HCT116 (cell line): ENCODE results near the gene GRHL1. TPM values are rescaled to one million over a fixed set of nuclear protein-coding genes. Genes with fewer than 3 reads are reported as not detected.
A peak's percentile ranks its signal among the peaks of the same experiment; 100 is the strongest.

ENCODE experiments used
- ATAC-seq: fragments of 200-7000 bp; cut with Tn5 transposase; 2 replicates; pipeline ENCODE4 v1.9.1; 2020; ENCODE audit warnings: mild to moderate bottlenecking, moderate library complexity
- BruUV-seq: library from RNA; stranded (reverse); fragments of 400-500 nt; replicated peaks from 2 replicates; lab custom pipeline; 2021; lab: Mats Ljungman, UMichigan
- CTCF ChIA-PET: fragments of 300-600 bp; sonication (Branson Sonifier 250); formaldehyde crosslinking; loops from one replicate; lab custom pipeline; 2021; ENCODE audit warnings: antibody characterized with exemption; lab: Charles Lee
- POLR2A ChIA-PET: fragments of 300-600, 350-600 bp; sonication (Branson Sonifier 250); formaldehyde crosslinking; loops from one replicate; lab custom pipeline; 2021; ENCODE audit warnings: antibody characterized with exemption; lab: Charles Lee
- RAD21 ChIA-PET, 2 experiments: fragments of 300-600 bp; sonication (Branson Sonifier 250); formaldehyde crosslinking; loops; one replicate each; lab custom pipeline; 2023; ENCODE audit warnings: low total read pairs in 2 of 2; ENCODE audit not compliant: uncharacterized antibody in 2 of 2, unreplicated experiment in 2 of 2, low non-redundant PET in 1 of 2; lab: Charles Lee
- DNase-seq: peaks from one replicate; pipeline ENCODE4 v3.0.0-alpha.2; 2010; ENCODE audit warnings: low read depth, low spot score
- H2AFZ ChIP-seq: fragments of 200-600 bp; shearing (Covaris generic), sonication (generic); 2 replicates; pipeline ENCODE4 v1.6.1; 2017; ENCODE audit warnings: low read depth, mixed run types, mixed read lengths, antibody characterized with exemption, low read length; ENCODE audit not compliant: poor library complexity, severe bottlenecking
- H3K27ac ChIP-seq: 2 replicates; pipeline ENCODE4 v1.5.1; 2012; ENCODE audit warnings: low read depth, low read length
- H3K27me3 ChIP-seq: fragments of 200-600 bp; sonication (generic); 2 replicates; pipeline ENCODE4 v1.6.1; 2016; ENCODE audit warnings: mixed run types, low read length, mixed read lengths; ENCODE audit not compliant: insufficient read depth
- H3K36me3 ChIP-seq, 2 experiments: fragments of 200-500 bp in 1 of 2; fragments of 200-600 bp in 1 of 2; sonication (Bioruptor generic) in 1 of 2; sonication (generic) in 1 of 2; 2 replicates each; pipeline versions ENCODE4 v1.5.1 to v1.6.1; 2014 to 2016; ENCODE audit warnings: low read length in 2 of 2, inconsistent platforms in 1 of 2, mixed read lengths in 1 of 2, mixed run types in 1 of 2; ENCODE audit not compliant: insufficient read depth in 2 of 2, control insufficient read depth in 1 of 2
- H3K4me1 ChIP-seq, 2 experiments: fragments of 200-600 bp in 1 of 2; sonication (generic) in 1 of 2; 2 replicates each; pipeline versions ENCODE4 v1.5.1 to v1.6.1; 2012 to 2017; ENCODE audit warnings: low read length in 2 of 2, inconsistent platforms in 1 of 2, mild to moderate bottlenecking in 1 of 2, mixed read lengths in 1 of 2, mixed run types in 1 of 2, moderate library complexity in 1 of 2; ENCODE audit not compliant: insufficient read depth in 2 of 2, control insufficient read depth in 1 of 2
- H3K4me2 ChIP-seq: fragments of 200-600 bp; sonication (generic); 2 replicates; pipeline ENCODE4 v1.6.1; 2017; ENCODE audit warnings: mixed run types, low read length, mixed read lengths
- H3K4me3 ChIP-seq, 2 experiments: fragments of 200-600 bp in 1 of 2; sonication (generic) in 1 of 2; replicated peaks in 1 of 2; 2 replicates each; pipeline ENCODE4 v1.5.1; 2011 to 2016; ENCODE audit warnings: low read length in 2 of 2, control low read depth in 1 of 2, low read depth in 1 of 2, mild to moderate bottlenecking in 1 of 2, mixed read lengths in 1 of 2, mixed run types in 1 of 2
- H3K79me2 ChIP-seq: fragments of 200-600 bp; sonication (generic); 2 replicates; pipeline ENCODE4 v1.6.1; 2017; ENCODE audit warnings: mild to moderate bottlenecking, mixed run types, low read length, moderate library complexity, mixed read lengths; ENCODE audit not compliant: insufficient read depth
- H3K9ac ChIP-seq: fragments of 200-600 bp; sonication (generic); 2 replicates; pipeline ENCODE4 v1.6.1; 2016; ENCODE audit warnings: low read length, mixed read lengths
- H3K9me2 ChIP-seq: fragments of 200-600 bp; sonication (generic), shearing (Covaris generic); 2 replicates; pipeline ENCODE4 v1.6.1; 2017; ENCODE audit warnings: mixed run types, mild to moderate bottlenecking, moderate library complexity; ENCODE audit not compliant: insufficient read depth
- H3K9me3 ChIP-seq, 2 experiments: fragments of 200-500 bp in 1 of 2; fragments of 200-600 bp in 1 of 2; sonication (Bioruptor generic) in 1 of 2; sonication (generic) in 1 of 2; 2 replicates each; pipeline ENCODE4 v1.6.1; 2014 to 2017; ENCODE audit warnings: low read length in 2 of 2, mixed read lengths in 2 of 2, inconsistent platforms in 1 of 2, low read depth in 1 of 2, mild to moderate bottlenecking in 1 of 2, mixed run types in 1 of 2, moderate library complexity in 1 of 2; ENCODE audit not compliant: control insufficient read depth in 1 of 2, insufficient read depth in 1 of 2
- H4K20me1 ChIP-seq: fragments of 200-600 bp; sonication (generic), shearing (Covaris generic); 2 replicates; pipeline ENCODE4 v1.6.1; 2017; ENCODE audit warnings: mixed run types, mild to moderate bottlenecking, moderate library complexity; ENCODE audit not compliant: insufficient read depth
- CBX3 ChIP-seq: IDR thresholded peaks from 2 replicates; pipeline ENCODE4 v1.6.1; 2012; ENCODE audit warnings: low read depth
- EGR1 ChIP-seq: IDR thresholded peaks from 2 replicates; pipeline ENCODE4 v1.6.1; 2012; ENCODE audit warnings: low read depth
- EZH2 ChIP-seq: fragments of 200-600 bp; sonication (generic); IDR thresholded peaks from 2 replicates; pipeline ENCODE4 v1.6.1; 2017; ENCODE audit warnings: antibody characterized with exemption, mixed run types
- EZH2phosphoT487 ChIP-seq: fragments of 200-600 bp; IDR thresholded peaks from 2 replicates; pipeline ENCODE4 v1.6.1; 2018; ENCODE audit warnings: antibody characterized with exemption, borderline replicate concordance
- RAD21 ChIP-seq: IDR thresholded peaks from 2 replicates; pipeline ENCODE4 v1.6.1; 2012; ENCODE audit warnings: low read depth, mild to moderate bottlenecking
- SP1 ChIP-seq: IDR thresholded peaks from 2 replicates; pipeline ENCODE4 v1.6.1; 2012; ENCODE audit warnings: low read depth
- SRF ChIP-seq: IDR thresholded peaks from 2 replicates; pipeline ENCODE4 v1.6.1; 2012; ENCODE audit warnings: low read depth
- YY1 ChIP-seq: IDR thresholded peaks from 2 replicates; pipeline ENCODE4 v1.6.1; 2011; ENCODE audit warnings: low read length, low read depth, moderate library complexity, mild to moderate bottlenecking; ENCODE audit not compliant: insufficient replicate concordance; ENCODE audit errors: extremely low read depth
- ZFX ChIP-seq: fragments of 450-650 bp; IDR thresholded peaks from 2 replicates; pipeline ENCODE4 v1.6.1; 2017
- intact Hi-C: fragments of 100-400 bp; cut with micrococcal nuclease; formaldehyde crosslinking; loops from 2 replicates; pipeline ENCODE4 v1.10.0; 2022
- total RNA-seq: library from RNA; stranded (reverse); gene quantifications from one replicate; pipeline ENCODE4 v1.2.1, GENCODE V29; 2021; ENCODE audit not compliant: unreplicated experiment
- TF ChIP-seq, protein P1 (sequence below): IDR thresholded peaks from 2 replicates; pipeline ENCODE4 v1.6.1; 2011; ENCODE audit warnings: mild to moderate bottlenecking, low read length, moderate library complexity; ENCODE audit not compliant: insufficient replicate concordance; ENCODE audit errors: extremely low read depth
- TF ChIP-seq, protein P2 (sequence below): IDR thresholded peaks from 2 replicates; pipeline ENCODE4 v1.6.1; 2012

Gene GRHL1
- total RNA-seq, 1 experiment from 2014 or later, result 8.5 TPM

DNA sequence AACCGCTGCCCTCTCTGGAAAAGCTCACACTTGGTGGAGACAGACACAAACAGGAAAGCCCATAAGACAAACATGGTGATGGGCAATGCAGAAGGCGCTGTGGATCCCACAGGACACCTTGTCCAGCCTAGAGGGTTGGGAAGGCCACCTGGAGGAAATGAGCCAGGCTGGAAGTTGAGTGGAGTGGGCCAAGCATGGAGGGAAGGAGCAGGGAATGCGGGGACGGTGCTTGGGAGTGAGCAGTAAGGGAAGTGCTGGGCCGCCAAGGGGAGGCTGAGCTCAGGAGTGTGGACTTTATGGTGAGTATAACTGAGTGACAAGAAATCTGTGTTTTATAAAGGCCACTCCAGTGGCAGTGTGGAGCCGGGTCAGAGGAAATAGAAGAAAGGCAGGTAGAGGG, 2.8 kb upstream of the GRHL1 start:
- H4K20me1 ChIP-seq, result no peaks in the 10 kb centered on the region
- intact Hi-C loops, result no loop called here
- no peaks in the 10 kb centered on the region for H3K9me2 ChIP-seq
- ATAC-seq (no peak), DNase-seq (no peak)
- no peaks in the 10 kb centered on the region for H3K27me3 ChIP-seq
- no peak overlapping the region for H3K4me3 ChIP-seq
- peak overlapping the region; percentile 87 for H3K4me2 ChIP-seq
- no TSS peak for BruUV-seq
- no peaks in the 10 kb centered on the region for H3K36me3 ChIP-seq
- TF ChIP-seq, protein P1, sequence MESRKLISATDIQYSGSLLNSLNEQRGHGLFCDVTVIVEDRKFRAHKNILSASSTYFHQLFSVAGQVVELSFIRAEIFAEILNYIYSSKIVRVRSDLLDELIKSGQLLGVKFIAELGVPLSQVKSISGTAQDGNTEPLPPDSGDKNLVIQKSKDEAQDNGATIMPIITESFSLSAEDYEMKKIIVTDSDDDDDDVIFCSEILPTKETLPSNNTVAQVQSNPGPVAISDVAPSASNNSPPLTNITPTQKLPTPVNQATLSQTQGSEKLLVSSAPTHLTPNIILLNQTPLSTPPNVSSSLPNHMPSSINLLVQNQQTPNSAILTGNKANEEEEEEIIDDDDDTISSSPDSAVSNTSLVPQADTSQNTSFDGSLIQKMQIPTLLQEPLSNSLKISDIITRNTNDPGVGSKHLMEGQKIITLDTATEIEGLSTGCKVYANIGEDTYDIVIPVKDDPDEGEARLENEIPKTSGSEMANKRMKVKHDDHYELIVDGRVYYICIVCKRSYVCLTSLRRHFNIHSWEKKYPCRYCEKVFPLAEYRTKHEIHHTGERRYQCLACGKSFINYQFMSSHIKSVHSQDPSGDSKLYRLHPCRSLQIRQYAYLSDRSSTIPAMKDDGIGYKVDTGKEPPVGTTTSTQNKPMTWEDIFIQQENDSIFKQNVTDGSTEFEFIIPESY, result no peak
- no peak for TF ChIP-seq EZH2
- TF ChIP-seq, protein P2, sequence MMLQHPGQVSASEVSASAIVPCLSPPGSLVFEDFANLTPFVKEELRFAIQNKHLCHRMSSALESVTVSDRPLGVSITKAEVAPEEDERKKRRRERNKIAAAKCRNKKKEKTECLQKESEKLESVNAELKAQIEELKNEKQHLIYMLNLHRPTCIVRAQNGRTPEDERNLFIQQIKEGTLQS, result no peak
- no peak for TF ChIP-seq ZFX
- TF ChIP-seq EGR1, result no peak
- TF ChIP-seq EZH2phosphoT487, result no peak
- no peak for TF ChIP-seq SRF
- no peak for TF ChIP-seq YY1
- TF ChIP-seq RAD21, result no peak
- TF ChIP-seq SP1, result no peak
- no peak for TF ChIP-seq CBX3
- H3K9me3 ChIP-seq, result no peaks in the 10 kb centered on the region
- peaks cover 13 to 31% of the 10 kb centered on the region in 2 experiments for H3K4me1 ChIP-seq
- H3K27ac ChIP-seq, result no peak overlapping the region
- RAD21 ChIA-PET, result interaction anchor here in 1 of 2 experiments (0.7 kb wide), 1 partner anchor 149 kb away, joined by 4 read pairs; no protein-coding TSS in a partner anchor
- CTCF ChIA-PET, result no interaction called here
- H3K79me2 ChIP-seq, result no peaks in the 10 kb centered on the region
- no peak overlapping the region for H2AFZ ChIP-seq
- no peak overlapping the region for H3K9ac ChIP-seq
- POLR2A ChIA-PET, result no interaction called here
